VCaP (cell line): ENCODE data around the gene RNF5.
"Not testable (repeated sequence)": the region's sequence is repeated elsewhere in the genome, so short reads cannot be mapped to it uniquely, and the experiment has no call there.

Experiments used
- H3K27ac ChIP-seq: fragments of 450-650 bp; 2 replicates; pipeline ENCODE4 v1.5.1; 2017
- CTCF ChIP-seq: fragments of 450-650 bp; conservative IDR thresholded peaks from 2 replicates; pipeline ENCODE4 v1.5.1; 2017; ENCODE audit warnings: mild to moderate bottlenecking, moderate library complexity

The RNF5 gene

DNA sequence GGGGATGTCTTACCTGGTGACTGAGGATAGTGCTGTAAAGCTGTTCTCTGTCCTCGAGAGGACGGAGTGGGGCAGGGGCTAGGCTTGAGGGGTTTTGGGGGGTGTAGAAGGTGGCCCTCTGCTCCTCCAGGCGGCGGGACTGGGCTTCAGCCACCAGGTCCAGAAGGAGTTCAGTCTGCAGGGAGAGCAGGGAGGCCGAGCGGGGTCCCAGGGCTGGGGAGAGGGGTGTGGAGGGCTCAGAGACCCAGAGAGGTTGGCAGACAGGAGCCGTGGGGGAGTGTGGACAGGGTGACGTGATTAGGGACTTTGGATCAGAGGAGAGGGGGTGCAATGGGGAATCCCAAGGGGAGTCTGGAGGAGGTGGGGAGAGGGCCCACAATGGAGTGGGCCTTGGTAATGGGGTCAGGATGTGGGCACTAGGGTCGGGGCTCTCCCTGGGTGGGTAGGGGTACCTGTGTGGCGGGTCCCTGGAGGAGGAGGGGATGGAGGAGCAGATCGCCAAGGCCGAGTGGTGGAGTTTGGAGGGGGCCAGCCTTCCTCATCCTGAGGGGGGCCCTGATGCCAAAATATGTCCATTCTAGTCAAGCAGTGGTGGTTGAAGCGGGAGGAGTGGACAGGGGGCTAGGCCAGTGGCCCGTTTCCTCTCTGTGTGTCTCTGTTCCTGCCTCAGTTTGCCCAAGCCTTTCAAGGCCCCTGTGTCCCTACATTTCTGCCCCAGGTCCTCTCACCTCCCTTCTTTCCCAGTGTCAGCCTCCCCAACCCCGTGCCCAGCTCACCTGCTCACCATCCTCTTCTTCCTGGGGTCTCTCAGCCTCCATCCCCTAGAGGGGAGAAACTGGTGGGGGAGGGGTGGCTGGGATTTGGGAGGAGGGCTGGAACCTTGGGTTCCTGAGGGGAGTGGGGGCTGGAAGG lies 13.7 kb downstream of the RNF5 start:
- no peak for TF ChIP-seq CTCF
- no peak overlapping the region; the same call in 1 of the 2 replicates for H3K27ac ChIP-seq

GRCh38 chr6:32192608-32193039 lies 14.4 kb downstream of the RNF5 start, which contains the start of gene GPSM3:
Gene GPSM3, minus strand, starts transcription at chr6:32192643. Its CDS starts 130 bp downstream, at chr6:32192513.
- TF ChIP-seq CTCF = no peak
- peak within 1 kb of the TSS; percentile 83; the same call in 1 of the 2 replicates for H3K27ac ChIP-seq

DNA sequence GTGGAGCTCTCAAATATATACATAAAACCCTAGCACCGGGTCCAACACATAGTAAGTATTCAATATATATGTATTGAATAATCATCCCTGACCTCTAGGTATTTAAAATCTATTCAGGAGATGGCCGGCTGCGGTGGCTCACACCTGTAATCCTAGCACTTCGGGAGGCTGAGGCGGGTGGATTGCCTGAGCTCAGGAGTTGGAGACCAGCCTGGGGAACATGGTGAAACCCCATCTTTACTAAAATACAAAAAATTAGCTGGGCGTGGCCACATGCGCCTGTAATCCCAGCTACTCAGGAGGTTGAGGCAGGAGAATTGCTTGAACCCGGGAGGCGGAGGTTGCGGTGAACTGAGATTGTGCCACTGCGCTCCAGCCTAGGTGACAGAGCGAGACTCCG lies 14.9 kb downstream of the RNF5 start:
- not testable (repeated sequence) for H3K27ac ChIP-seq

- no peak overlapping the region; the same call in 1 of the 2 replicates for H3K27ac ChIP-seq
- no peak for TF ChIP-seq CTCF
Observed at GRCh38 chr6:32194388-32194787, 16.2 kb downstream of the RNF5 start.

GRCh38 chr6:32194825-32195651 lies 16.8 kb downstream of the RNF5 start:
- TF ChIP-seq CTCF = peak; percentile 67
- peak overlapping the region; percentile 97 for H3K27ac ChIP-seq

DNA sequence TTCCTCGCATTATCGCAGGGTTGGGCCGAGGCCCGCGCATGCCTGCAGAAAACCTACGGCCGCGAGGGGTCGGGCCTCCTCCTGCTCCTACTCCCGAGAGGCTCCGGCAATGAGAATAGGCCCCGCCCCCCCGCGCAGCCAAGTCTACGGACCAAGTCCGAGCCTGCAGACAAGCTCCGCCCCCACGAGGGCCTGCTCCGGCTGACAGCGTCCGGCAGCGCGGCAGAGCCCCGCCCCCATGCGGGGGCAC lies 17.4 kb downstream of the RNF5 start:
- peak overlapping the region; percentile 97 for H3K27ac ChIP-seq
- no peak; the same call in 1 of the 2 replicates for TF ChIP-seq CTCF

DNA sequence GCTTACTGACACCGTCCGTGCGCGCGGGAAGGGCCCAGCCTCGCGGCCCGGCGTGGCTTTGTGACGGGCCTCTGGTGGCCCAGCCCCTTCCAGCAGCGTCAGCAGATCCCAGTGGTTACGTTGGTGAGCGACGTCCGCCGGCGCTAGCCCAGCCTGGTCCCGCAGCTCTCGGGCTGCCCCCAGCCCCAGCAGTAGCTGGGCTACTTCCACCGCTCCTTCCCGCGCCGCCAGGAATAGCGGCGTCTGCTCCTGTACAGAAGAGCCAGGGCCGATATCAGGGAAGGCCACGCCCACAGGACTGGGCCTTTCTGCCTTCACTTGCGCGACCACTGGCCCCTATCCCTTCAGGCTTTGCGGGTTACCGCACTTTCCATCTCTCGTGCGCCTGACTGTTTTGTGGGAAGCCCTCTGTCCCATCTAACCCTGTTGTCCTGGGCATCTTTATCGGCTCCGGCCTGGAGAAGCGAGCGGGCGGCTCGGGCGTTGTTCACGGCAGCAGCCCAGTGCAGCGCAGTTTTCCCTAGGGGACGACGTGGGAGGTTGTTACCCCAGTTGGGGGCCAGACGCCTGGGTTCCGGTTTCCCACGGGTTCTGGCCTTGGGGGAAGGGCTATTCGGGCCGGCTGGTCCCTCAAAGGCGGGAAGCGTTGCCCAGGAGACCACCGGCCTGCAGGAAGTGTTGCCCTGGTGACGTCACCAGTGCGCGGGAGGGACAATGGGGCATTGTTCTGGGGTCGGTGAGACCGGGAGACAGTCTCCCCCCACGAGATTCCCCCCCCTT lies 17.9 kb downstream of the RNF5 start:
- TF ChIP-seq CTCF = no peak
- H3K27ac ChIP-seq = peak overlapping the region; percentile 97
